ENCODE results near the gene RBM23. TPM values are rescaled to one million over a fixed set of nuclear protein-coding genes. Genes with fewer than 3 reads are reported as not detected.

The RBM23 gene
- polyA plus RNA-seq, 1 donor (not counting 4 experiments of a cell fraction or from before 2014, with no cell fraction given), result 50.8 TPM

GRCh38 chr14:22870811-22871223, 48.1 kb downstream of the RBM23 start:
- Histone ChIP-seq H3K9me3 (ENCODE audit: control insufficient read depth, low read depth, low read length) (no peaks in the 10 kb centered on the region), H3K4me3 (ENCODE audit: control insufficient read depth in 2 of 3, extremely low read depth in 1 of 3, insufficient read depth in 2 of 3, low read depth in 1 of 3, low read length in 3 of 3) (peak overlapping the region; percentile 88 to 96 (median 95)), H4K20me1 (ENCODE audit: control insufficient read depth, extremely low read depth, insufficient read depth, low read length) (no peaks in the 10 kb centered on the region), H3K27ac (ENCODE audit: control insufficient read depth, insufficient read depth, low read length) (peak overlapping the region; percentile 93), H3K4me1 (ENCODE audit: control insufficient read depth, extremely low read depth, insufficient read depth, low read length) (peaks cover 20% of the 10 kb centered on the region), H2AFZ (ENCODE audit: control insufficient read depth, low read length) (peak overlapping the region; percentile 79), H3K79me2 (ENCODE audit: control insufficient read depth, insufficient read depth, low read length) (peaks cover 25% of the 10 kb centered on the region), H3K27me3 (ENCODE audit: control insufficient read depth, extremely low read depth, insufficient read depth, low read length) (no peaks in the 10 kb centered on the region), H3K36me3 (ENCODE audit: control insufficient read depth in 2 of 2, extremely low read depth in 1 of 2, insufficient read depth in 2 of 2, low read length in 2 of 2) (peaks cover 18 to 19% of the 10 kb centered on the region in 2 experiments), H3K9ac (ENCODE audit: control insufficient read depth, extremely low read depth, insufficient read depth, low read length) (peak overlapping the region; percentile 85), H3K4me2 (ENCODE audit: control insufficient read depth, extremely low read depth, insufficient read depth, low read depth, low read length) (peak overlapping the region; percentile 99), H3K9me1 (ENCODE audit: control insufficient read depth, extremely low read depth, insufficient read depth, low read length) (no peaks in the 10 kb centered on the region)
- FAIRE-seq (no peak), DNase-seq (ENCODE audit: low read depth, low spot score) (no peak)
- dilution Hi-C loops (cut with MboI; ENCODE audit: extremely low pct_ligation_motif_present, low sequenced_read_pairs), result no loop called here
- TF ChIP-seq CTCF (optimal IDR thresholded peaks at IDR 0.05 in 1 of 3, IDR thresholded peaks at IDR 0.05 in 1 of 3, conservative IDR thresholded peaks at IDR 0.05 in 1 of 3; ENCODE audit: extremely low read depth in 1 of 3, insufficient read depth in 2 of 3, low read length in 3 of 3), result no peak
- no peak for TF ChIP-seq EZH2 (IDR thresholded peaks at IDR 0.05; ENCODE audit: low read length)

GRCh38 chr14:22866874-22867273, 52.1 kb downstream of the RBM23 start:
- H3K9ac ChIP-seq (ENCODE audit: control insufficient read depth, extremely low read depth, insufficient read depth, low read length), result no peak overlapping the region
- H3K4me1 ChIP-seq (ENCODE audit: control insufficient read depth, extremely low read depth, insufficient read depth, low read length), result peaks cover 12% of the 10 kb centered on the region
- dilution Hi-C loops (cut with MboI; ENCODE audit: extremely low pct_ligation_motif_present, low sequenced_read_pairs), result no loop called here
- DNase-seq (ENCODE audit: low read depth, low spot score), result no peak
- no peaks in the 10 kb centered on the region for H3K9me1 ChIP-seq (ENCODE audit: control insufficient read depth, extremely low read depth, insufficient read depth, low read length)
- no peak overlapping the region for H3K4me3 ChIP-seq (ENCODE audit: control insufficient read depth in 2 of 3, extremely low read depth in 1 of 3, insufficient read depth in 2 of 3, low read depth in 1 of 3, low read length in 3 of 3)
- H4K20me1 ChIP-seq (ENCODE audit: control insufficient read depth, extremely low read depth, insufficient read depth, low read length), result no peaks in the 10 kb centered on the region
- no peak for FAIRE-seq
- no peaks in the 10 kb centered on the region for H3K79me2 ChIP-seq (ENCODE audit: control insufficient read depth, insufficient read depth, low read length)
- H3K27me3 ChIP-seq (ENCODE audit: control insufficient read depth, extremely low read depth, insufficient read depth, low read length), result no peaks in the 10 kb centered on the region
- H3K9me3 ChIP-seq (ENCODE audit: control insufficient read depth, low read depth, low read length), result no peaks in the 10 kb centered on the region
- H3K4me2 ChIP-seq (ENCODE audit: control insufficient read depth, extremely low read depth, insufficient read depth, low read depth, low read length), result no peak overlapping the region
- no peak overlapping the region for H3K27ac ChIP-seq (ENCODE audit: control insufficient read depth, insufficient read depth, low read length)
- TF ChIP-seq CTCF (optimal IDR thresholded peaks at IDR 0.05 in 1 of 3, IDR thresholded peaks at IDR 0.05 in 1 of 3, conservative IDR thresholded peaks at IDR 0.05 in 1 of 3; ENCODE audit: extremely low read depth in 1 of 3, insufficient read depth in 2 of 3, low read length in 3 of 3), result no peak
- no peak for TF ChIP-seq EZH2 (IDR thresholded peaks at IDR 0.05; ENCODE audit: low read length)
- H3K36me3 ChIP-seq (ENCODE audit: control insufficient read depth in 2 of 2, extremely low read depth in 1 of 2, insufficient read depth in 2 of 2, low read length in 2 of 2), result no peaks in the 10 kb centered on the region
- H2AFZ ChIP-seq (ENCODE audit: control insufficient read depth, low read length), result no peak overlapping the region
